WTC11 (cell line): ENCODE measurements around the gene RAB1B. TPM values are rescaled to one million over a fixed set of nuclear protein-coding genes. Genes with fewer than 3 reads are reported as not detected.

ENCODE experiments used
- ATAC-seq: fragments of 200-7000 bp; cut with Tn5 transposase; 2 replicates; pipeline ENCODE4 v1.10.0; 2021; ENCODE audit warnings: mild to moderate bottlenecking, moderate library complexity
- CTCF ChIA-PET: fragments of 300-600 bp; sonication (Branson Sonifier 250); formaldehyde crosslinking; loops from one replicate; lab custom pipeline; 2021; ENCODE audit warnings: antibody characterized with exemption; lab: Charles Lee
- POLR2A ChIA-PET: fragments of 350-600 bp; sonication (Branson Sonifier 250); formaldehyde crosslinking; loops from one replicate; lab custom pipeline; 2021; ENCODE audit warnings: antibody characterized with exemption; lab: Charles Lee
- DNase-seq: peaks from one replicate; pipeline ENCODE4 v3.0.0; 2021; ENCODE audit warnings: low spot score
- H3K27ac Mint-ChIP-seq: 2 replicates; pipeline ENCODE4 v1.8.0; 2021; ENCODE audit warnings: mixed read lengths
- H3K27me3 Mint-ChIP-seq: 2 replicates; pipeline ENCODE4 v1.8.0; 2021; ENCODE audit warnings: low read depth, mild to moderate bottlenecking, moderate library complexity, mixed read lengths
- H3K36me3 Mint-ChIP-seq: 2 replicates; pipeline ENCODE4 v1.8.0; 2021; ENCODE audit warnings: mixed read lengths
- H3K4me1 Mint-ChIP-seq: 2 replicates; pipeline ENCODE4 v1.8.0; 2022; ENCODE audit warnings: mixed read lengths
- H3K4me3 Mint-ChIP-seq: 2 replicates; pipeline ENCODE4 v1.8.0; 2021; ENCODE audit warnings: mild to moderate bottlenecking, moderate library complexity, mixed read lengths
- H3K9me3 Mint-ChIP-seq: 2 replicates; pipeline ENCODE4 v1.8.0; 2021; ENCODE audit warnings: mixed read lengths
- AR ChIP-seq: fragments of 250-450 bp; sonication (Bioruptor Pico); IDR thresholded peaks from 2 replicates; pipeline ENCODE4 v1.9.0; 2021; ENCODE audit warnings: mild to moderate bottlenecking
- CDX4 ChIP-seq: fragments of 250-450 bp; sonication (Bioruptor Pico); IDR thresholded peaks from 2 replicates; pipeline ENCODE4 v1.9.0; 2021; ENCODE audit warnings: moderate library complexity, mild to moderate bottlenecking, inconsistent platforms, borderline replicate concordance
- E2F1 ChIP-seq: sonication (generic); formaldehyde crosslinking; IDR thresholded peaks from 2 replicates; pipeline ENCODE4 v1.8.0; 2022; ENCODE audit warnings: mild to moderate bottlenecking, missing genetic modification reagents
- GABPB1 ChIP-seq: sonication (generic); formaldehyde crosslinking; IDR thresholded peaks from 2 replicates; pipeline ENCODE4 v1.8.1; 2023; ENCODE audit warnings: mild to moderate bottlenecking, missing genetic modification reagents
- GRHL2 ChIP-seq: fragments of 250-450 bp; sonication (Bioruptor Pico); IDR thresholded peaks from 2 replicates; pipeline ENCODE4 v1.8.0; 2022; ENCODE audit warnings: mild to moderate bottlenecking, moderate library complexity; ENCODE audit not compliant: insufficient replicate concordance, severe bottlenecking
- HMGXB4 ChIP-seq: sonication (generic); formaldehyde crosslinking; IDR thresholded peaks from 2 replicates; pipeline ENCODE4 v1.8.1; 2023; ENCODE audit warnings: mild to moderate bottlenecking, moderate library complexity, missing genetic modification reagents
- NR1H2 ChIP-seq: sonication (generic); formaldehyde crosslinking; IDR thresholded peaks from 2 replicates; pipeline ENCODE4 v1.9.0; 2021; ENCODE audit warnings: mild to moderate bottlenecking, moderate library complexity, missing genetic modification reagents
- NR3C1 ChIP-seq: sonication (generic); formaldehyde crosslinking; conservative IDR thresholded peaks from 2 replicates; pipeline ENCODE4 v1.8.1; 2023; ENCODE audit warnings: low read depth, mild to moderate bottlenecking, missing genetic modification reagents
- PRRX2 ChIP-seq: fragments of 250-450 bp; sonication (Bioruptor Pico); IDR thresholded peaks from 2 replicates; pipeline ENCODE4 v1.8.0; 2021; ENCODE audit warnings: mild to moderate bottlenecking
- TEAD4 ChIP-seq: sonication (generic); formaldehyde crosslinking; IDR thresholded peaks from 2 replicates; pipeline ENCODE4 v1.8.0; 2022; ENCODE audit warnings: mild to moderate bottlenecking, missing genetic modification reagents
- ZNF121 ChIP-seq: sonication (generic); formaldehyde crosslinking; IDR thresholded peaks from 2 replicates; pipeline ENCODE4 v1.8.0; 2023; ENCODE audit warnings: missing genetic modification reagents
- ZNF219 ChIP-seq: sonication (generic); formaldehyde crosslinking; IDR thresholded peaks from 2 replicates; pipeline ENCODE4 v1.8.0; 2023; ENCODE audit warnings: missing genetic modification reagents, mild to moderate bottlenecking, borderline replicate concordance
- ZNF281 ChIP-seq: sonication (generic); formaldehyde crosslinking; IDR thresholded peaks from 2 replicates; pipeline ENCODE4 v1.8.0; 2023; ENCODE audit warnings: mild to moderate bottlenecking, missing genetic modification reagents
- ZNF317 ChIP-seq: sonication (generic); formaldehyde crosslinking; IDR thresholded peaks from 2 replicates; pipeline ENCODE4 v1.8.1; 2023; ENCODE audit warnings: low read depth, mild to moderate bottlenecking, moderate library complexity, missing genetic modification reagents, borderline replicate concordance
- ZNF671 ChIP-seq: fragments of 250-450 bp; sonication (Bioruptor Pico); IDR thresholded peaks from 2 replicates; pipeline ENCODE4 v1.8.0; 2021; ENCODE audit warnings: mild to moderate bottlenecking
- total RNA-seq: library from RNA; stranded (reverse); gene quantifications from 3 replicates; pipeline ENCODE4 v1.2.3, GENCODE V29; 2021
- TF ChIP-seq, protein P1 (sequence below): sonication (generic); formaldehyde crosslinking; IDR thresholded peaks from 2 replicates; pipeline ENCODE4 v1.8.1; 2023; ENCODE audit warnings: mild to moderate bottlenecking, missing genetic modification reagents

The RAB1B gene
- total RNA-seq, 1 experiment from 2014 or later: 125 TPM

DNA sequence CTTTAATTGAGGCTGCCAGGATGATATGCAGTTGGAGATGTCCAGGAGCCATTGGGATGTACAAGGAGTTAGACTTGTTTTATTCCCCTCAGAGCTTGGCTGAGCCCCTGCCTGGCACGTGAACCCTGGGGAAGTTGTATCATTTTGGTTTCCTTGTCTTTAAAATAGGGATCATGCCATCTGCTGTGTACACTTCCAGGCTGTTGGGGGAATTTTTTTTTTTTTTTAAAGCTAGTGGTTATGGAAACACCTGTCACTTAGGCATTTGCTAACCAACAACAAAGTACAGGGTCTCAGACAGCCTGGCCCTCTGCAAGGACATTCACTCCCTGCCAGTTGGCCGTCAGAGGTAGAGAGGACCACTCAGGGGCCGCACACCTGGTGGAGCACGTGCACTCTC is 8.5 kb upstream of the RAB1B start:
- DNase-seq (no peak), ATAC-seq (no peak)
- Mint-ChIP-seq H3K4me3 (no peak overlapping the region), H3K27me3 (peaks cover 3% of the 10 kb centered on the region), H3K27ac (no peak overlapping the region), H3K36me3 (peaks cover 41% of the 10 kb centered on the region), H3K4me1 (peaks cover 13% of the 10 kb centered on the region), H3K9me3 (no peaks in the 10 kb centered on the region)
- TF ChIP-seq AR (CRISPR knock-in tag): no peak
- POLR2A ChIA-PET: no interaction called here
- CTCF ChIA-PET: interaction anchor here (1.1 kb wide), 2 partner anchors 23 to 29 kb away, joined by 3 read pairs; no protein-coding TSS in a partner anchor

- TF ChIP-seq, protein P1, sequence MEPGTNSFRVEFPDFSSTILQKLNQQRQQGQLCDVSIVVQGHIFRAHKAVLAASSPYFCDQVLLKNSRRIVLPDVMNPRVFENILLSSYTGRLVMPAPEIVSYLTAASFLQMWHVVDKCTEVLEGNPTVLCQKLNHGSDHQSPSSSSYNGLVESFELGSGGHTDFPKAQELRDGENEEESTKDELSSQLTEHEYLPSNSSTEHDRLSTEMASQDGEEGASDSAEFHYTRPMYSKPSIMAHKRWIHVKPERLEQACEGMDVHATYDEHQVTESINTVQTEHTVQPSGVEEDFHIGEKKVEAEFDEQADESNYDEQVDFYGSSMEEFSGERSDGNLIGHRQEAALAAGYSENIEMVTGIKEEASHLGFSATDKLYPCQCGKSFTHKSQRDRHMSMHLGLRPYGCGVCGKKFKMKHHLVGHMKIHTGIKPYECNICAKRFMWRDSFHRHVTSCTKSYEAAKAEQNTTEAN (CRISPR knock-in tag): no peak
- TF ChIP-seq NR3C1 (CRISPR knock-in tag): no peak
- no peak for TF ChIP-seq ZNF121 (CRISPR knock-in tag)
- Mint-ChIP-seq H3K36me3 (peaks cover 41% of the 10 kb centered on the region), H3K4me3 (no peak overlapping the region), H3K27me3 (no peaks in the 10 kb centered on the region), H3K27ac (no peak overlapping the region), H3K4me1 (peaks cover 10% of the 10 kb centered on the region), H3K9me3 (no peaks in the 10 kb centered on the region)
- POLR2A ChIA-PET: interaction anchor here (0.7 kb wide), 1 partner anchor 10 kb away, joined by 3 read pairs; no protein-coding TSS in a partner anchor
- no peak for DNase-seq
- ATAC-seq: no peak
- CTCF ChIA-PET: interaction anchor here (0.7 to 1.9 kb wide), 4 partner anchors 21 to 210 kb away, joined by 3 to 6 read pairs (median 4); partner anchors contain the start of gene YIF1A
These were observed 6.9 kb upstream of the RAB1B start for GRCh38 chr11:66261578-66261977.

DNA sequence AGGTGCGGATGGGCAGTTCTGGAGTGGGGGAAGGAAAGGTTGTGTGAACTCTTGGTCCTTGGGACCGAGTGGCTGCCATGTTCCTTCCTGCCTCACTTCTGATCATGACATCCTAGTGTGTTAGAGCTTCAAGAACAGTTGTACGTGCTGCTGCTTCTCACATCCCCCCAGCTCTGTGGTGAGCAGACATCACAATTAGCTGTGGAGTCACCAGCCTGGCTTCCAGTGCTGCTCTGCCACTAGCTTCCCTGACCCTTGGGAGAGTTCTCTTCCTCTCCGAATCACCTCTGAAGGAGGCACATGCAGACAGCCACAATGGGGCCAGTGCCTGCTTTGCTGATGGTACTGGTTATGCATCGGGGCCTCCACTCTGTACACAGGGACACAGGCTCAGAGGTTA is 6.2 kb upstream of the RAB1B start:
- Mint-ChIP-seq H3K9me3 (no peaks in the 10 kb centered on the region), H3K36me3 (peaks cover 43% of the 10 kb centered on the region), H3K27ac (no peak overlapping the region), H3K4me3 (no peak overlapping the region), H3K27me3 (no peaks in the 10 kb centered on the region), H3K4me1 (peaks cover 12% of the 10 kb centered on the region)
- ATAC-seq (no peak), DNase-seq (no peak)
- ChIA-PET POLR2A (no interaction called here), CTCF (interaction anchor here (1.0 to 1.9 kb wide), 2 partner anchors 49 to 211 kb away, joined by 3 to 5 read pairs; no protein-coding TSS in a partner anchor)
- no peak for TF ChIP-seq E2F1 (CRISPR knock-in tag)
- TF ChIP-seq ZNF671 (CRISPR knock-in tag): no peak
- TF ChIP-seq ZNF317 (CRISPR knock-in tag): no peak
- TF ChIP-seq HMGXB4 (CRISPR knock-in tag): no peak
- TF ChIP-seq GABPB1: no peak
- TF ChIP-seq ZNF219 (CRISPR knock-in tag): no peak
- no peak for TF ChIP-seq ZNF281 (CRISPR knock-in tag)
- TF ChIP-seq PRRX2 (CRISPR knock-in tag): no peak
- no peak for TF ChIP-seq NR1H2 (CRISPR knock-in tag)
- no peak for TF ChIP-seq TEAD4 (CRISPR knock-in tag)
- no peak for TF ChIP-seq CDX4
- no peak for TF ChIP-seq GRHL2 (CRISPR knock-in tag)
